ENCODE results near the gene TARS1.

DNA sequence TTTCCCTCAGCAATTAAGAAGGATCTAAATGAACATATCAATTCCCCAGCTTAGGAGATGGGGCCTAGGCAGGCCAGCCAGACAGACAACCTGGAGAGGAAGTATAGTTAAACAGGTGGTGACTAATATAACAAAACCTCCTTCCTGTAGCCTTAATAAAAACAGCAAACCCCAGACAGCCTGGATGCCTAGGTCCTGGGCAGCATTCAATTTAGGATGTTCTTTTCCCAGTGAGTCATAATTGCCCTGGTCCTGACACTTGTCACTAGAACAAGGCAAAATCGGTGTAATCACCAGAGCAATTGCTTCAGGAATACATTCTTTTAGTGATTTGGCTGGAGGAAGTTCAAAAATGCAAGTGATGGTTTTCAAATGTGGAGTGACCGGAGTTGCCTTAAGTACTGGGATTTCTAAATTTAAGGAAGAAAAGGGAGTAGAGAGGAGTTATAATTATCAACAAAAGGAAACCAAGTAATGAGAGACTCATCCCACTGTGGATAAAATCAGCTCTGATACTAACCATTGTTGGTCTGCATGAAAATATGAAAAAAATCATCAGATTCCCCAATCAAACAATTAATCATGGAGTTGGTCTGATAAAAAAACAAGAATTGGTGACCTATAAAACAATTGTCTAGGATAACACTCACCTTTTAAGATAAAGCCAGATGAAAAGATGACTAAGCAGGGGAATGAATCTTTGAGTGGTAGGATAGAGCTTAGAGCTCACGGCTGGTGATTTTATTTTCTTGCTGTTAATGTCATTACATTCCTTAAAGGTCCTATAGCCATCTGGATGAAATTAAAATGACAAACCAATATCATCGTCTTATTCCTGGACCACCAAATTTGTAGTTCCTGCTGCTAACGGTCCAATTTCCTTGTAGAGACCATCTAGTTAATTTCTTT, 39.0 kb upstream of the TARS1 start:
- TF ChIP-seq, protein P1, sequence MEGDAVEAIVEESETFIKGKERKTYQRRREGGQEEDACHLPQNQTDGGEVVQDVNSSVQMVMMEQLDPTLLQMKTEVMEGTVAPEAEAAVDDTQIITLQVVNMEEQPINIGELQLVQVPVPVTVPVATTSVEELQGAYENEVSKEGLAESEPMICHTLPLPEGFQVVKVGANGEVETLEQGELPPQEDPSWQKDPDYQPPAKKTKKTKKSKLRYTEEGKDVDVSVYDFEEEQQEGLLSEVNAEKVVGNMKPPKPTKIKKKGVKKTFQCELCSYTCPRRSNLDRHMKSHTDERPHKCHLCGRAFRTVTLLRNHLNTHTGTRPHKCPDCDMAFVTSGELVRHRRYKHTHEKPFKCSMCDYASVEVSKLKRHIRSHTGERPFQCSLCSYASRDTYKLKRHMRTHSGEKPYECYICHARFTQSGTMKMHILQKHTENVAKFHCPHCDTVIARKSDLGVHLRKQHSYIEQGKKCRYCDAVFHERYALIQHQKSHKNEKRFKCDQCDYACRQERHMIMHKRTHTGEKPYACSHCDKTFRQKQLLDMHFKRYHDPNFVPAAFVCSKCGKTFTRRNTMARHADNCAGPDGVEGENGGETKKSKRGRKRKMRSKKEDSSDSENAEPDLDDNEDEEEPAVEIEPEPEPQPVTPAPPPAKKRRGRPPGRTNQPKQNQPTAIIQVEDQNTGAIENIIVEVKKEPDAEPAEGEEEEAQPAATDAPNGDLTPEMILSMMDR (conservative IDR thresholded peaks at IDR 0.05 in 1 of 2, IDR thresholded peaks at IDR 0.05 in 1 of 2; ENCODE audit: extremely low read depth in 1 of 2, insufficient read depth in 1 of 2, low read depth in 1 of 2, low read length in 2 of 2): no peak
- TF ChIP-seq EZH2 (IDR thresholded peaks at IDR 0.05; ENCODE audit: borderline replicate concordance, low read length): no peak

Measured in mammary epithelial cell (primary cell).